GM23338 (cell line): ENCODE measurements around the gene WHAMM. TPM values are rescaled to one million over a fixed set of nuclear protein-coding genes. Genes with fewer than 3 reads are reported as not detected.

Experiments used
- ATAC-seq: fragments of 200-7000 bp; cut with Tn5 transposase; 3 replicates; pipeline ENCODE4 v1.9.1; 2020
- DNase-seq: peaks from one replicate; pipeline ENCODE4 v3.0.0-alpha.2; 2015; ENCODE audit warnings: low spot score
- H2AFZ ChIP-seq: fragments of 200-600 bp; sonication (generic); 2 replicates; pipeline ENCODE4 v1.8.0; 2016; ENCODE audit warnings: antibody characterized with exemption, mild to moderate bottlenecking, moderate library complexity
- H3F3A ChIP-seq: fragments of 200-600 bp; sonication (generic); replicated peaks from 2 replicates; pipeline ENCODE4 v1.8.0; 2017; ENCODE audit warnings: antibody characterized with exemption, mixed run types, low read depth
- H3K27ac ChIP-seq: fragments of 200-600 bp; sonication (generic); 2 replicates; pipeline ENCODE4 v1.6.1; 2016; ENCODE audit warnings: low read depth
- H3K27me3 ChIP-seq: fragments of 200-600 bp; sonication (generic); 2 replicates; pipeline ENCODE4 v1.8.0; 2016; ENCODE audit warnings: mild to moderate bottlenecking, mixed run types, moderate library complexity; ENCODE audit not compliant: insufficient read depth
- H3K36me3 ChIP-seq: fragments of 200-600 bp; sonication (generic); 2 replicates; pipeline ENCODE4 v1.8.0; 2016; ENCODE audit warnings: mild to moderate bottlenecking; ENCODE audit not compliant: insufficient read depth
- H3K4me1 ChIP-seq: fragments of 200-600 bp; sonication (generic); 2 replicates; pipeline ENCODE4 v1.8.0; 2016; ENCODE audit warnings: mild to moderate bottlenecking, moderate library complexity; ENCODE audit not compliant: insufficient read depth
- H3K4me2 ChIP-seq: fragments of 200-600 bp; sonication (generic); 2 replicates; pipeline ENCODE4 v1.7.1; 2017; ENCODE audit warnings: mixed run types
- H3K4me3 ChIP-seq: fragments of 200-600 bp; sonication (generic); 2 replicates; pipeline ENCODE4 v1.6.1; 2016; ENCODE audit warnings: mixed run types
- H3K79me2 ChIP-seq: fragments of 200-600 bp; sonication (generic); replicated peaks from 2 replicates; pipeline ENCODE4 v1.8.0; 2017; ENCODE audit warnings: mild to moderate bottlenecking; ENCODE audit not compliant: insufficient read depth
- H3K9me2 ChIP-seq: fragments of 200-600 bp; sonication (generic); 2 replicates; pipeline ENCODE4 v1.8.0; 2017; ENCODE audit not compliant: insufficient read depth
- H4K20me1 ChIP-seq: fragments of 200-600 bp; sonication (generic); replicated peaks from 2 replicates; pipeline ENCODE4 v1.8.0; 2017; ENCODE audit warnings: mild to moderate bottlenecking; ENCODE audit not compliant: insufficient read depth
- H3K27ac Mint-ChIP-seq: 2 replicates; pipeline ENCODE4 v1.8.0; 2020; ENCODE audit warnings: inconsistent platforms, mild to moderate bottlenecking, moderate library complexity, mixed read lengths
- H3K27me3 Mint-ChIP-seq: 3 replicates; pipeline ENCODE4 v1.8.0; 2022; ENCODE audit warnings: low read depth, mild to moderate bottlenecking, moderate library complexity, mixed read lengths, inconsistent platforms; ENCODE audit not compliant: insufficient read depth, poor library complexity
- H3K36me3 Mint-ChIP-seq: 3 replicates; pipeline ENCODE4 v1.8.0; 2021; ENCODE audit warnings: low read depth, mild to moderate bottlenecking, inconsistent platforms, moderate library complexity, mixed read lengths
- H3K4me1 Mint-ChIP-seq: 3 replicates; pipeline ENCODE4 v1.8.0; 2020; ENCODE audit warnings: mild to moderate bottlenecking, inconsistent platforms, mixed read lengths
- H3K4me3 Mint-ChIP-seq: 3 replicates; pipeline ENCODE4 v1.8.0; 2021; ENCODE audit warnings: moderate library complexity, mild to moderate bottlenecking, inconsistent platforms, mixed read lengths
- H3K9me3 Mint-ChIP-seq: 3 replicates; pipeline ENCODE4 v1.8.0; 2020; ENCODE audit warnings: moderate library complexity, mild to moderate bottlenecking, inconsistent platforms, mixed read lengths
- CREB1 ChIP-seq: fragments of 250-450 bp; sonication (Bioruptor Pico); IDR thresholded peaks from 2 replicates; pipeline ENCODE4 v1.5.0; 2020; ENCODE audit warnings: low read depth, mild to moderate bottlenecking, moderate library complexity
- CTCF ChIP-seq, 2 experiments: fragments of 200-600 bp in 1 of 2; sonication (generic) in 1 of 2; conservative IDR thresholded peaks; 2 replicates each; pipeline versions ENCODE4 v1.5.1 to v1.6.1; 2016 to 2017; ENCODE audit warnings: antibody characterized with exemption in 2 of 2, low read depth in 2 of 2, mild to moderate bottlenecking in 2 of 2, moderate library complexity in 1 of 2
- ETS1 ChIP-seq: IDR thresholded peaks from 2 replicates; pipeline ENCODE4 v1.6.1; 2016; ENCODE audit warnings: antibody characterized with exemption
- EZH2 ChIP-seq: fragments of 200-600 bp; sonication (generic); IDR thresholded peaks from one replicate; pipeline ENCODE4 v1.8.0; 2017; ENCODE audit warnings: antibody characterized with exemption, mild to moderate bottlenecking, low read depth; ENCODE audit not compliant: unreplicated experiment
- EZH2phosphoT487 ChIP-seq: fragments of 200-600 bp; sonication (generic); IDR thresholded peaks from one replicate; pipeline ENCODE4 v1.8.1; 2018; ENCODE audit warnings: antibody characterized with exemption; ENCODE audit not compliant: unreplicated experiment
- NANOG ChIP-seq: IDR thresholded peaks from 2 replicates; pipeline ENCODE4 v1.6.1; 2016; ENCODE audit warnings: antibody characterized with exemption, borderline replicate concordance
- POLR2AphosphoS5 ChIP-seq: IDR thresholded peaks from 2 replicates; pipeline ENCODE4 v1.6.1; 2016; ENCODE audit warnings: antibody characterized with exemption, low read depth
- REST ChIP-seq: IDR thresholded peaks from one replicate; pipeline ENCODE4 v1.6.1; 2018; ENCODE audit warnings: antibody characterized with exemption; ENCODE audit not compliant: unreplicated experiment
- STAT1 ChIP-seq: IDR thresholded peaks from one replicate; pipeline ENCODE4 v1.6.1; 2016; ENCODE audit warnings: antibody characterized with exemption; ENCODE audit not compliant: unreplicated experiment
- ZNF331 ChIP-seq: fragments of 250-450 bp; sonication (Bioruptor Pico); IDR thresholded peaks from 2 replicates; pipeline ENCODE4 v1.5.0; 2020; ENCODE audit warnings: low read depth, mild to moderate bottlenecking, moderate library complexity
- ZNF462 ChIP-seq: fragments of 250-450 bp; sonication (Bioruptor Pico); IDR thresholded peaks from 2 replicates; pipeline ENCODE4 v1.5.0; 2020; ENCODE audit warnings: mild to moderate bottlenecking, moderate library complexity
- polyA plus RNA-seq: library from polyadenylated mRNA; unstranded; fragments of >200 nt; fragmentation: Nextera tagmentation; extraction: Ambion mirVana; gene quantifications from 2 replicates; pipeline ENCODE4 v1.2.1, GENCODE V29; 2016
- total RNA-seq: library from RNA; depleted of rRNA; stranded (reverse); fragments of >200 nt; shearing (Covaris generic); gene quantifications from 2 replicates; pipeline ENCODE4 v1.2.3, GENCODE V29; 2014

The WHAMM gene
- total and polyA plus RNA-seq, 2 experiments from 2014 or later, result 2.2 to 4.1 TPM

GRCh38 chr15:82851306-82851850 is 42.0 kb downstream of the WHAMM start (continued):
- TF ChIP-seq CREB1 (CRISPR knock-in tag), result no peak
- no peak for TF ChIP-seq NANOG
- TF ChIP-seq ZNF331 (CRISPR knock-in tag), result no peak
- TF ChIP-seq CTCF (conservative IDR thresholded peaks at IDR 0.05; ENCODE audit: low read depth in 2 of 2), result no peak
- no peak for TF ChIP-seq EZH2

GRCh38 chr15:82851981-82852511 is 42.6 kb downstream of the WHAMM start:
- ATAC-seq, result no peak
- H3K4me1 ChIP-seq, result peaks cover 7% of the 10 kb centered on the region
- DNase-seq, result no peak
- H3K79me2 ChIP-seq, result no peaks in the 10 kb centered on the region
- H3K27ac ChIP-seq, result no peak overlapping the region
- Mint-ChIP-seq H3K4me1 (peaks cover 15% of the 10 kb centered on the region), H3K9me3 (no peaks in the 10 kb centered on the region), H3K4me3 (no peak overlapping the region), H3K27me3 (peaks cover 19% of the 10 kb centered on the region), H3K36me3 (no peaks in the 10 kb centered on the region), H3K27ac (peak overlapping the region; percentile 2; the same call in 1 of the 2 replicates)
- no peaks in the 10 kb centered on the region for H3K36me3 ChIP-seq
- no peaks in the 10 kb centered on the region for H4K20me1 ChIP-seq
- no peaks in the 10 kb centered on the region for H3K27me3 ChIP-seq
- no peaks in the 10 kb centered on the region for H3K9me2 ChIP-seq
- no peaks in the 10 kb centered on the region for H3F3A ChIP-seq
- H2AFZ ChIP-seq, result no peak overlapping the region
- no peak overlapping the region for H3K4me2 ChIP-seq
- no peak overlapping the region for H3K4me3 ChIP-seq
- TF ChIP-seq EZH2 (no peak), ETS1 (no peak), ZNF462 (CRISPR knock-in tag) (no peak), REST (no peak), STAT1 (no peak), NANOG (no peak), EZH2phosphoT487 (no peak), ZNF331 (CRISPR knock-in tag) (no peak), POLR2AphosphoS5 (no peak), CREB1 (CRISPR knock-in tag) (no peak)
